DOHH2 (cell line): ENCODE data around the gene SARS1.

ENCODE experiments used
- EZH2phosphoT487 ChIP-seq: fragments of 200-600 bp; sonication (generic); IDR thresholded peaks from 2 replicates; pipeline ENCODE4 v1.6.1; 2017; ENCODE audit warnings: borderline replicate concordance, mild to moderate bottlenecking, antibody characterized with exemption, low read length, moderate library complexity, mixed read lengths
- TF ChIP-seq, protein P1 (sequence below): fragments of 200-600 bp; sonication (generic); IDR thresholded peaks from one replicate; pipeline ENCODE4 v1.5.1; 2014; ENCODE audit warnings: antibody characterized with exemption, mild to moderate bottlenecking, low read depth, low read length; ENCODE audit not compliant: poor library complexity, severe bottlenecking

DNA sequence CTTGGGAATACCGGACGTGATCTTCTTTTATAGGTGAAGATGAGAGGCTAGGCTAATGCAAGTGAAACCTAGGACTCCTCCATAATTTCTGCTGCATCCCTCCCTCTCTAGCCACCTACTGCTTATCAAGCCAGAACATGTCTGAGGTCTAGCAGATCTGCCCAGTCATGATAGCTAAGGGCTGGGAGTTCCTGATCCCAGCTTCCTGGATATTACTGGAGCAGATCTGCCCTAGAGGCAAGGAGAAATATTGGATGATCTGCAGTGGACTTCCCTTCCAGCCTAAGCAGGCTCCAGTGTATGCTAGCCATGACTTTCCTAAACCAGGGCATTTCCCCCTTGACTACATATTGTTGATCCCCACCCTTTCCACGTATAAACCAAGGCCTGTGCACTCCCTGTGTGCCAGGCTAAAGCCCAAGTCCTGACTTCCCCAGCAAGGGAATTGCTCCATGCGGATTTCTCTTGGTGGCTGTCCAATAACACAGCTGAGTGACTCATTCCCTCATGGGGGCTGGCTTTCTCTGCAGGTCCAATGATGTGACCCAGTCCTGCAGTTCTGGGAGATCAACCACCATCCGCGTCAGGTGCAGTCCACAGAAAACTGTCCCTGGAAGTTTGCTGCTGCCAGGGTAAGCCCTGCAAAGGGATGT is 15.5 kb upstream of the SARS1 start:
- TF ChIP-seq, protein P1, sequence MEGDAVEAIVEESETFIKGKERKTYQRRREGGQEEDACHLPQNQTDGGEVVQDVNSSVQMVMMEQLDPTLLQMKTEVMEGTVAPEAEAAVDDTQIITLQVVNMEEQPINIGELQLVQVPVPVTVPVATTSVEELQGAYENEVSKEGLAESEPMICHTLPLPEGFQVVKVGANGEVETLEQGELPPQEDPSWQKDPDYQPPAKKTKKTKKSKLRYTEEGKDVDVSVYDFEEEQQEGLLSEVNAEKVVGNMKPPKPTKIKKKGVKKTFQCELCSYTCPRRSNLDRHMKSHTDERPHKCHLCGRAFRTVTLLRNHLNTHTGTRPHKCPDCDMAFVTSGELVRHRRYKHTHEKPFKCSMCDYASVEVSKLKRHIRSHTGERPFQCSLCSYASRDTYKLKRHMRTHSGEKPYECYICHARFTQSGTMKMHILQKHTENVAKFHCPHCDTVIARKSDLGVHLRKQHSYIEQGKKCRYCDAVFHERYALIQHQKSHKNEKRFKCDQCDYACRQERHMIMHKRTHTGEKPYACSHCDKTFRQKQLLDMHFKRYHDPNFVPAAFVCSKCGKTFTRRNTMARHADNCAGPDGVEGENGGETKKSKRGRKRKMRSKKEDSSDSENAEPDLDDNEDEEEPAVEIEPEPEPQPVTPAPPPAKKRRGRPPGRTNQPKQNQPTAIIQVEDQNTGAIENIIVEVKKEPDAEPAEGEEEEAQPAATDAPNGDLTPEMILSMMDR = no peak
- TF ChIP-seq EZH2phosphoT487 = no peak
